Left lung (tissue), 10 donors: Measurements from ENCODE around the gene MID1. TPM values are rescaled to one million over a fixed set of nuclear protein-coding genes. Genes with fewer than 3 reads are reported as not detected.

Source experiments
- ATAC-seq: fragments of 200-7000 bp; cut with Tn5 transposase; one replicate; pipeline ENCODE4 v1.9.1; 2020; ENCODE audit warnings: moderate library complexity
- DNase-seq, 4 donors: peaks; one replicate each; pipeline ENCODE4 v3.0.0-alpha.2; 2013 to 2020
- H3K27ac ChIP-seq, 2 donors: fragments of 200-600 bp; sonication (generic) in 1 of 2; one replicate each; pipeline versions ENCODE4 v1.5.0 to v1.8.0; 2020 to 2021
- H3K27me3 ChIP-seq, 2 donors: fragments of 200-600 bp; sonication (generic) in 1 of 2; one replicate each; pipeline versions ENCODE4 v1.5.0 to v1.8.0; 2020 to 2021
- H3K36me3 ChIP-seq, 2 donors: fragments of 200-600 bp; sonication (generic) in 1 of 2; one replicate each; pipeline versions ENCODE4 v1.5.0 to v1.8.0; 2020 to 2021
- H3K4me1 ChIP-seq, 2 donors: fragments of 200-600 bp; one replicate each; pipeline ENCODE4 v1.8.0; 2021
- H3K4me3 ChIP-seq, 2 donors: fragments of 200-600 bp; sonication (generic) in 1 of 2; one replicate each; pipeline versions ENCODE4 v1.5.0 to v1.8.0; 2020 to 2021; ENCODE audit warnings: mild to moderate bottlenecking in 1 of 2
- H3K9me3 ChIP-seq, 2 donors: fragments of 200-600 bp; sonication (generic) in 1 of 2; one replicate each; pipeline versions ENCODE4 v1.5.0 to v1.8.0; 2020 to 2021
- CTCF ChIP-seq, 2 donors: fragments of 200-600 bp; sonication (generic) in 1 of 2; IDR thresholded peaks; one replicate each; pipeline versions ENCODE4 v1.5.0 to v1.8.0; 2021; ENCODE audit warnings: antibody characterized with exemption in 2 of 2
- intact Hi-C, 2 donors: fragments of 100-400 bp; cut with DNase I; formaldehyde crosslinking; loops; one replicate each; pipeline versions ENCODE4 v1.11.2 to v1.14.2; 2022
- polyA plus RNA-seq, 6 donors: library from polyadenylated mRNA; unstranded; fragments of 120-200 nt; gene quantifications; one replicate each; pipeline ENCODE4 v1.2.1, GENCODE V29; 2013; ENCODE audit not compliant: insufficient read length in 6 of 6
- total RNA-seq, 2 donors: library from RNA; stranded (reverse); fragmentation: NEBNext Ultra II Directional; extraction: Animal tissue kit (Norgen Biotek cat#: 25700); gene quantifications; one replicate each; pipeline ENCODE4 v1.2.1, GENCODE V29; 2021
- donor health status: DM: no; HTN: yes; CAD: no.
- donor health status: DM: no; HTN: no; CAD: no.

The MID1 gene
- total and polyA plus RNA-seq, 8 donors: 19.3 to 29.8 (median 24.2) TPM

- ATAC-seq: no peak
- TF ChIP-seq CTCF (IDR thresholded peaks at IDR 0.05): no peak
- no peak overlapping the region for H3K27ac ChIP-seq
Observed at GRCh38 chrX:10660171-10660570, 39.8 kb upstream of the MID1 start.

GRCh38 chrX:10656214-10656613, 35.8 kb upstream of the MID1 start:
- intact Hi-C loops: no loop called here
- no peak for DNase-seq
- Histone ChIP-seq H3K36me3 (no peaks in the 10 kb centered on the region), H3K27me3 (no peaks in the 10 kb centered on the region), H3K27ac (no peak overlapping the region), H3K4me1 (no peaks in the 10 kb centered on the region), H3K4me3 (no peak overlapping the region), H3K9me3 (no peaks in the 10 kb centered on the region)
- TF ChIP-seq CTCF (IDR thresholded peaks at IDR 0.05): no peak
- ATAC-seq: no peak

More at GRCh38 chrX:10660171-10660570, 39.8 kb upstream of the MID1 start:
- H3K36me3 ChIP-seq: no peaks in the 10 kb centered on the region
- intact Hi-C loops: no loop called here
- no peaks in the 10 kb centered on the region for H3K9me3 ChIP-seq
- no peaks in the 10 kb centered on the region for H3K27me3 ChIP-seq
- DNase-seq: no peak
- H3K4me1 ChIP-seq: no peaks in the 10 kb centered on the region
- no peak overlapping the region for H3K4me3 ChIP-seq

GRCh38 chrX:10654960-10655359, 34.6 kb upstream of the MID1 start:
- Histone ChIP-seq H3K27me3 (no peaks in the 10 kb centered on the region), H3K36me3 (no peaks in the 10 kb centered on the region), H3K4me3 (no peak overlapping the region), H3K27ac (no peak overlapping the region), H3K4me1 (no peaks in the 10 kb centered on the region), H3K9me3 (no peaks in the 10 kb centered on the region)
- no peak for TF ChIP-seq CTCF (IDR thresholded peaks at IDR 0.05)
- intact Hi-C loops: no loop called here
- ATAC-seq (no peak), DNase-seq (no peak)

- Histone ChIP-seq H3K4me3 (no peak overlapping the region), H3K9me3 (no peaks in the 10 kb centered on the region), H3K4me1 (no peaks in the 10 kb centered on the region), H3K27me3 (no peaks in the 10 kb centered on the region), H3K27ac (no peak overlapping the region), H3K36me3 (no peaks in the 10 kb centered on the region)
- TF ChIP-seq CTCF (IDR thresholded peaks at IDR 0.05): no peak
- intact Hi-C loops: no loop called here
- no peak for DNase-seq
- ATAC-seq: no peak
Observed at GRCh38 chrX:10653302-10653701, 32.9 kb upstream of the MID1 start.

GRCh38 chrX:10649265-10649664, 28.9 kb upstream of the MID1 start:
- H3K27ac ChIP-seq: no peak overlapping the region
- no peaks in the 10 kb centered on the region for H3K4me1 ChIP-seq
- no peak for ATAC-seq
- no peak overlapping the region for H3K4me3 ChIP-seq
- no peak for TF ChIP-seq CTCF (IDR thresholded peaks at IDR 0.05)
- H3K9me3 ChIP-seq: no peaks in the 10 kb centered on the region
- no peaks in the 10 kb centered on the region for H3K27me3 ChIP-seq
- no peak for DNase-seq
- H3K36me3 ChIP-seq: no peaks in the 10 kb centered on the region
- intact Hi-C loops: no loop called here
